Measurements from ENCODE around the gene ERCC4. TPM values are rescaled to one million over a fixed set of nuclear protein-coding genes. Genes with fewer than 3 reads are reported as not detected.

Gene ERCC4
- total RNA-seq, 1 donor from 2014 or later: 12.9 TPM

DNA sequence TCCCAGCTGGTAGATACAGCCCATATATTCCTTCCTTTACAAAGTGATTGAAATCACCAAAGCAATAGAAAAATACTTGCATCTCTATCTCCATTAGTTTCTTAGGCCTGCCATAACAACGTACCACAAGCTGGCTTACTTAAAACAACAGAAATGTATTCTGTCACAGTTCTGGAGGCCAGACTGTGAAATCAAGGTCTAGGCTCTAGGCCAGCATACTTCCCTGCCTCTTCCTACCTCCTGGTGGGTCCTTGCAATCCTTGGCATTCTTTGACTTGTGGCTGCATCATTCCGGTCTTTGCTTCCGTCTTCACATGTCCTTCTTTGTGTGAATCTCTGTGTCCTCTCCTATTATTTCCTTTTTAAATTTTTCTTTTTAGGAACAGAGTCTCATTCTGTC is 62.5 kb downstream of the ERCC4 start:
- Mint-ChIP-seq H3K27ac (ENCODE audit: unreplicated experiment) (no peak overlapping the region), H3K36me3 (ENCODE audit: low read depth) (no peaks in the 10 kb centered on the region), H3K9me3 (peaks cover 7% of the 10 kb centered on the region), H3K27me3 (ENCODE audit: low read depth) (no peaks in the 10 kb centered on the region), H3K4me1 (no peaks in the 10 kb centered on the region), H3K4me3 (no peak overlapping the region)
- no peak for DNase-seq (ENCODE audit: low read depth, low spot score)
- TF ChIP-seq, protein P1, sequence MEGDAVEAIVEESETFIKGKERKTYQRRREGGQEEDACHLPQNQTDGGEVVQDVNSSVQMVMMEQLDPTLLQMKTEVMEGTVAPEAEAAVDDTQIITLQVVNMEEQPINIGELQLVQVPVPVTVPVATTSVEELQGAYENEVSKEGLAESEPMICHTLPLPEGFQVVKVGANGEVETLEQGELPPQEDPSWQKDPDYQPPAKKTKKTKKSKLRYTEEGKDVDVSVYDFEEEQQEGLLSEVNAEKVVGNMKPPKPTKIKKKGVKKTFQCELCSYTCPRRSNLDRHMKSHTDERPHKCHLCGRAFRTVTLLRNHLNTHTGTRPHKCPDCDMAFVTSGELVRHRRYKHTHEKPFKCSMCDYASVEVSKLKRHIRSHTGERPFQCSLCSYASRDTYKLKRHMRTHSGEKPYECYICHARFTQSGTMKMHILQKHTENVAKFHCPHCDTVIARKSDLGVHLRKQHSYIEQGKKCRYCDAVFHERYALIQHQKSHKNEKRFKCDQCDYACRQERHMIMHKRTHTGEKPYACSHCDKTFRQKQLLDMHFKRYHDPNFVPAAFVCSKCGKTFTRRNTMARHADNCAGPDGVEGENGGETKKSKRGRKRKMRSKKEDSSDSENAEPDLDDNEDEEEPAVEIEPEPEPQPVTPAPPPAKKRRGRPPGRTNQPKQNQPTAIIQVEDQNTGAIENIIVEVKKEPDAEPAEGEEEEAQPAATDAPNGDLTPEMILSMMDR (conservative IDR thresholded peaks at IDR 0.05): no peak

DNA sequence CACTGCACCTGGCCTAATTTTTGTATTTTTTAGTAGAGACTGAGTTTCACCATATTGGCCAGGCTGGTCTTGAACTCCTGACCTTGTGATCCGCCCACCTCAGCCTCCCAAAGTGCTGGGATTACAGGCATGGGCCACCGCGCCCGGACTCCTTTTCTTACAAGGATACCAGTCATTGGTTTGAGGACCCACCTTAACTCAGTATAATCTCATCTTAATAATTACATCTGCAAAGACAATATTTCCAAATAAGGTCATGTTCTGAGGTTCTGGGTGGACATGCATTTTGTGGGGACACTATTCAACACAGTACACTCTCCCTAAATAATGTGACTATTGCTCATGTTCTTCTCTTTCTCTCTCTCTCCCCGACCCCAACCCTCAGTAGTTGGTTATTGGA is 63.7 kb downstream of the ERCC4 start:
- TF ChIP-seq, protein P1 (conservative IDR thresholded peaks at IDR 0.05): no peak
- H3K4me1 Mint-ChIP-seq: no peaks in the 10 kb centered on the region
- no peak for DNase-seq (ENCODE audit: low read depth, low spot score)
- H3K4me3 Mint-ChIP-seq: no peak overlapping the region
- H3K36me3 Mint-ChIP-seq (ENCODE audit: low read depth): no peaks in the 10 kb centered on the region
- H3K9me3 Mint-ChIP-seq: peaks cover 7% of the 10 kb centered on the region
- H3K27ac Mint-ChIP-seq (ENCODE audit: unreplicated experiment): no peak overlapping the region
- H3K27me3 Mint-ChIP-seq (ENCODE audit: low read depth): no peaks in the 10 kb centered on the region

DNA sequence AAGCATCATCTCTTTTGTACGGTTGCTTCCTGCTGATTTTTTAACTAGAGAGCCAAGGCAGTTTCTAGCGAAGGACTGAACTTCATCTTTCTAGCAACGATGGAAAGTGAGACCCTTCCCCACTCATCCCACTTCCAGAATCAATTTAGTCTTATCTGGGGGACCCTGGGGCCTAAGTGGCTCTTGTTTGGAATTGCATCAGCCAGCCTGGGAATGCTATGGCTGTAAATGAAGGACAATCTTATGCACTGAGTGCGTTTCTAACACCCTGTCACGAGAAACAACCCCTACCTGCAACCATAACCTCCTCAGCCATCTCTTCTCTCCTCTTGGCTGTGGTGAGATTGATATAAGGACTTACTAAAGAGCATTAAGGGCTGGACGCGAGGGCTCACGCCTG is 64.8 kb downstream of the ERCC4 start:
- no peaks in the 10 kb centered on the region for H3K27me3 Mint-ChIP-seq (ENCODE audit: low read depth)
- H3K36me3 Mint-ChIP-seq (ENCODE audit: low read depth): no peaks in the 10 kb centered on the region
- H3K27ac Mint-ChIP-seq (ENCODE audit: unreplicated experiment): no peak overlapping the region
- no peaks in the 10 kb centered on the region for H3K4me1 Mint-ChIP-seq
- peaks cover 5% of the 10 kb centered on the region for H3K9me3 Mint-ChIP-seq
- H3K4me3 Mint-ChIP-seq: no peak overlapping the region
- DNase-seq (ENCODE audit: low read depth, low spot score): no peak
- TF ChIP-seq, protein P1 (conservative IDR thresholded peaks at IDR 0.05): no peak

DNA sequence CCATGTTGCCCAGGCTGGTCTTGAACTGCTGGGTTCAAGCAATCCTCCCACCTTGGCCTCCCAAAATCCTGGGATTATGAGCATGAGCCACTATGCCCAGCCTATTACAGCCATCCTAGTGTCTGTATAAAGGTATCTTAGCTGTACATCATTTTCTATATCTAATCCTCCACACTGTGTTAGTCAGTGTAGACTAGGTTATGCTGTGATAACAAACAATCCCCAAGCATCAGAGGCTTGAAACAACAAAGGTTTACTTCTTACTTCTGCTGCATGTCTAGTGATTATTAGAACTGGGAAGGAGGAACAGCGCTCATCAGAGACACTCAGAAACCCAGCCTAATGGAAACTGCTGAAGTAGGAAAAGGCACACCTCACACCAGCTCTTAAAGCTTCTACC is 68.1 kb downstream of the ERCC4 start:
- Mint-ChIP-seq H3K36me3 (ENCODE audit: low read depth) (no peaks in the 10 kb centered on the region), H3K27ac (ENCODE audit: unreplicated experiment) (no peak overlapping the region), H3K27me3 (ENCODE audit: low read depth) (peaks cover 2% of the 10 kb centered on the region), H3K4me3 (no peak overlapping the region), H3K9me3 (no peaks in the 10 kb centered on the region), H3K4me1 (no peaks in the 10 kb centered on the region)
- no peak for DNase-seq (ENCODE audit: low read depth, low spot score)
- TF ChIP-seq, protein P1 (conservative IDR thresholded peaks at IDR 0.05): no peak

DNA sequence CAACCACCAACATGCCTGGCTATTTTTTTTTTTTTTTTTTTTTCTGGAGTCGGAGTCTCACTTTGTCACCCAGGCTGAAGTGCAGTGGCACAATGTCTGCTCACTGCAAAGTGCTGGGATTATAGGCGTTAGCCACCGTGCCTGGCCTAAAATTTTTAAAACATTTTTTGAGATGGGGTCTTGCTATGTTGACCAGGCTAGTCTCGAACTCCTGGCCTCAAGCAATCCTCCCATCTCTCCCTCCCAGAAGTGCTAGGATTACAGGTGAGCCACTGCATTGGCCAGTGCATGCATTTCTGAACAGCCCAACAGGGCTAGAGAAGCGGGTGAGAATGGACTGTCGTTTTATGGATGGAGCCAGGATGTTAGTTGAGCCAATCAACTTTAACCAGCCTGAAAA is 72.4 kb downstream of the ERCC4 start:
- peaks cover 2% of the 10 kb centered on the region for H3K9me3 Mint-ChIP-seq
- no peak for DNase-seq (ENCODE audit: low read depth, low spot score)
- no peaks in the 10 kb centered on the region for H3K4me1 Mint-ChIP-seq
- no peak overlapping the region for H3K27ac Mint-ChIP-seq (ENCODE audit: unreplicated experiment)
- no peak overlapping the region for H3K4me3 Mint-ChIP-seq
- H3K36me3 Mint-ChIP-seq (ENCODE audit: low read depth): no peaks in the 10 kb centered on the region
- H3K27me3 Mint-ChIP-seq (ENCODE audit: low read depth): peaks cover 2% of the 10 kb centered on the region
- TF ChIP-seq, protein P1 (conservative IDR thresholded peaks at IDR 0.05): no peak

DNA sequence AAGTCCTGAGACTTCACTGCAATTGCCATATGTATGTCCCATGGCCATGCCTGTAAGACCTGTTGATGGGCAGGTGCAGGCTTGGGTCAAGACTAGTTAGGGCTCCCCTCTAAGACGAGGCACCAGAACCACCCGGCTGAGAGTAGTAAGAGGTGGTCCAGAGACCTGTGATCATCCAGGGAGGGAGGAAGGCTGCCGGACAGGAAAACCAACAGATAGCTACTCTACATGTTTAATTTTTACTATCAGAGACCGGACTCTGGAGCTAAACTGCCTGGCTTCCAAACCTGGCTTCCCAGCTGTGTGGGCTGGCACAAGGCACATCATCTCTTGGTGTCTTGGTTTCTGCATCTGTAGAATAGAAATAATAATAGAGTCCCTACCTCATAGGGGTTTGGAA is 73.0 kb downstream of the ERCC4 start:
- no peak overlapping the region for H3K27ac Mint-ChIP-seq (ENCODE audit: unreplicated experiment)
- peaks cover 2% of the 10 kb centered on the region for H3K9me3 Mint-ChIP-seq
- H3K27me3 Mint-ChIP-seq (ENCODE audit: low read depth): peaks cover 2% of the 10 kb centered on the region
- no peaks in the 10 kb centered on the region for H3K36me3 Mint-ChIP-seq (ENCODE audit: low read depth)
- H3K4me3 Mint-ChIP-seq: no peak overlapping the region
- H3K4me1 Mint-ChIP-seq: no peaks in the 10 kb centered on the region
- TF ChIP-seq, protein P1 (conservative IDR thresholded peaks at IDR 0.05): no peak
- DNase-seq (ENCODE audit: low read depth, low spot score): no peak
